ENCODE measurements around the gene CMTR1. TPM values are rescaled to one million over a fixed set of nuclear protein-coding genes. Genes with fewer than 3 reads are reported as not detected.
A peak's percentile ranks its signal among the peaks of the same experiment; 100 is the strongest.

Gene CMTR1
- total RNA-seq, 1 donor from 2014 or later = 28.1 TPM

DNA sequence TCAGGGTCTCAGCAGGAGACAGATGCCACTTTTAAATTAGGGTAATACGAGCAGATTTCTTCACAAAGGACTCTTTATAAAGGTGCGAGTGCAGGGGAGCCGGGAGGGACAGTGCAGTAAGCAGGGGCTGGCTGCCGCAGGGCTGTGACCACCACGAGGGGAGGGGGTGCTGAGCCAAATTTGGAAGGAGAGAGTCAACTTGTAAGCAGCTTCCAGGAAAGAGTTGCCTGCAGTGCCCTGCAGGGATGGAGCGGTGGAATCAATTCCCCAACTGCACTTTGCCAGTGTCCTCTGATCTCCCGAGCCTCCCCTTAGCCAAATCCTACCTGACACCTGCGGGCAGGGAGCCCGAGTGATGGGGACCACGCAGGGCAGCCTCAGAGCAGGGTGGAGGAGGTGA is 80.6 kb downstream of the CMTR1 start:
- peaks cover 28% of the 10 kb centered on the region for H3K27me3 Mint-ChIP-seq (ENCODE audit: low read depth)
- H3K4me1 Mint-ChIP-seq (ENCODE audit: low read depth) = peaks cover 21% of the 10 kb centered on the region
- H3K27ac Mint-ChIP-seq (ENCODE audit: unreplicated experiment) = peak overlapping the region; percentile 7
- no peak overlapping the region for H3K4me3 Mint-ChIP-seq (ENCODE audit: unreplicated experiment)
- H3K9me3 Mint-ChIP-seq (ENCODE audit: low read depth) = no peaks in the 10 kb centered on the region
- TF ChIP-seq, protein P1, sequence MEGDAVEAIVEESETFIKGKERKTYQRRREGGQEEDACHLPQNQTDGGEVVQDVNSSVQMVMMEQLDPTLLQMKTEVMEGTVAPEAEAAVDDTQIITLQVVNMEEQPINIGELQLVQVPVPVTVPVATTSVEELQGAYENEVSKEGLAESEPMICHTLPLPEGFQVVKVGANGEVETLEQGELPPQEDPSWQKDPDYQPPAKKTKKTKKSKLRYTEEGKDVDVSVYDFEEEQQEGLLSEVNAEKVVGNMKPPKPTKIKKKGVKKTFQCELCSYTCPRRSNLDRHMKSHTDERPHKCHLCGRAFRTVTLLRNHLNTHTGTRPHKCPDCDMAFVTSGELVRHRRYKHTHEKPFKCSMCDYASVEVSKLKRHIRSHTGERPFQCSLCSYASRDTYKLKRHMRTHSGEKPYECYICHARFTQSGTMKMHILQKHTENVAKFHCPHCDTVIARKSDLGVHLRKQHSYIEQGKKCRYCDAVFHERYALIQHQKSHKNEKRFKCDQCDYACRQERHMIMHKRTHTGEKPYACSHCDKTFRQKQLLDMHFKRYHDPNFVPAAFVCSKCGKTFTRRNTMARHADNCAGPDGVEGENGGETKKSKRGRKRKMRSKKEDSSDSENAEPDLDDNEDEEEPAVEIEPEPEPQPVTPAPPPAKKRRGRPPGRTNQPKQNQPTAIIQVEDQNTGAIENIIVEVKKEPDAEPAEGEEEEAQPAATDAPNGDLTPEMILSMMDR (IDR thresholded peaks at IDR 0.05) = no peak
- peak; percentile 38 for DNase-seq (ENCODE audit: low spot score)
- no peaks in the 10 kb centered on the region for H3K36me3 Mint-ChIP-seq (ENCODE audit: low read depth)

DNA sequence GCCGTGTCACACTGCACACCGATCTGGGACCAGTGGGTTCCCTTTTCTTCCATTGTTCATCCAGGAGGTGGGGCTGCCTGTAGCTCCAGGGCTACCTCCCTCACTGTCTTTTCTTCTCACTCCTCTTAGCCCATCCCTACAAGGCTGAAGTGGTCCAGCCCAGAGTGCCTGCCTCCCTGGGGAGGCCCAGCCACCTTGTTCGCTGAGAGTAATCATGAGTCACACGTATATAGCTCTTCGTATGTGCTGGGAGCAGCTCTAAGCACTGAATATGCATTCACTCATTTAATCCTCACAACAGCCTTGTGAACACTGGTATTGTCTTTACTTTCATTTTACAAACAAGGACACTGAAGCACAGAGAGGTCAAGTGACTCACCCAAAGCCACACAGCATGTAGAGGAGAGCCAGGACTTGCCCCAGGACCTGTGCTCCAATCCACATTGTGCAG is 81.3 kb downstream of the CMTR1 start:
- DNase-seq (ENCODE audit: low spot score) = peak; percentile 19
- Mint-ChIP-seq H3K27ac (ENCODE audit: unreplicated experiment) (no peak overlapping the region), H3K4me3 (ENCODE audit: unreplicated experiment) (no peak overlapping the region), H3K4me1 (ENCODE audit: low read depth) (peaks cover 21% of the 10 kb centered on the region), H3K27me3 (ENCODE audit: low read depth) (peaks cover 28% of the 10 kb centered on the region), H3K9me3 (ENCODE audit: low read depth) (peaks cover 4% of the 10 kb centered on the region), H3K36me3 (ENCODE audit: low read depth) (no peaks in the 10 kb centered on the region)
- TF ChIP-seq, protein P1 (IDR thresholded peaks at IDR 0.05) = no peak

DNA sequence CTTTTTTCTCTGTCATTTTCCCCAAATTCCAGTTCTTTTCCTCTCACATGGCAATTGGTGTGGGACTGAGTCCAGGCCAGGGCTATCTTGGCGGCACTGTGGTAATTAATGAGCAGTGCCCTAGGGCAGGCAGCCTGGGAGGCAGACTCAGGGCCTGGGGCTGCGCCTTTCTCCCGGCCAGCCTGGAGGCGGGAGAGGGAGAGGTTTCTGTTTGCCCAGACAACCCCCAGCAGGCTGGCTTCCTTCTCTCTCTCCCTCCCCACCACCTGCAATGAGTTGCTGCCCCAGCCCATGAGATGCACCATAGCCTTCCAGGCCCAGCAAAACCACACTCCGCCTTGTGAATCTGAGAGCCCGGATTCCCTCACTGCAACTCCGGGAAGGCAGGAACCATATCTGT is 81.8 kb downstream of the CMTR1 start:
- TF ChIP-seq, protein P1 (IDR thresholded peaks at IDR 0.05) = no peak
- H3K36me3 Mint-ChIP-seq (ENCODE audit: low read depth) = no peaks in the 10 kb centered on the region
- peaks cover 21% of the 10 kb centered on the region for H3K4me1 Mint-ChIP-seq (ENCODE audit: low read depth)

DNA sequence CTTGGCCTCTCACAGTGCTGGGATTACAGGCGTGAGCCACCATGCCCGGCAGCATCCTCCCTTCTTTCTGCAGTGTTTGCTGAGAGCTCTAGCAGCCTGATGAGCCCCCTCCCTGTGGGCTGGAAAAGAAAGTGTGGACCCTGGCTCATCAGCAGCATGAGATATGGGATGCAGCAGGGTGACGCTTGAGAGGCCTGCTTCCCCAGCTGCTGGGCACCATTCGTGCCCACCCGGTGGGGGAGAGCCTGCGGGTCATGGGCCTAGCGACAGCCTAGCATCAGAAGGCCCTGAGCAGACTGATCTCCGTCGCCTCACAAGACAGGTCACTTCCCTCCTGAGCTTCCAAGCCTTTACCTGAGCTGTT is 82.7 kb downstream of the CMTR1 start:
- H3K4me3 Mint-ChIP-seq (ENCODE audit: unreplicated experiment) = no peak overlapping the region
- H3K36me3 Mint-ChIP-seq (ENCODE audit: low read depth) = no peaks in the 10 kb centered on the region
- TF ChIP-seq, protein P1 (IDR thresholded peaks at IDR 0.05) = no peak
- peaks cover 6% of the 10 kb centered on the region for H3K9me3 Mint-ChIP-seq (ENCODE audit: low read depth)
- peaks cover 28% of the 10 kb centered on the region for H3K27me3 Mint-ChIP-seq (ENCODE audit: low read depth)
- H3K27ac Mint-ChIP-seq (ENCODE audit: unreplicated experiment) = no peak overlapping the region
- peak; percentile 47 for DNase-seq (ENCODE audit: low spot score)
- peaks cover 21% of the 10 kb centered on the region for H3K4me1 Mint-ChIP-seq (ENCODE audit: low read depth)

More for the DNA sequence above, 81.8 kb downstream of the CMTR1 start:
- no peak overlapping the region for H3K27ac Mint-ChIP-seq (ENCODE audit: unreplicated experiment)
- H3K27me3 Mint-ChIP-seq (ENCODE audit: low read depth) = peaks cover 28% of the 10 kb centered on the region
- peak; percentile 57 for DNase-seq (ENCODE audit: low spot score)
- H3K4me3 Mint-ChIP-seq (ENCODE audit: unreplicated experiment) = no peak overlapping the region
- H3K9me3 Mint-ChIP-seq (ENCODE audit: low read depth) = peaks cover 6% of the 10 kb centered on the region

DNA sequence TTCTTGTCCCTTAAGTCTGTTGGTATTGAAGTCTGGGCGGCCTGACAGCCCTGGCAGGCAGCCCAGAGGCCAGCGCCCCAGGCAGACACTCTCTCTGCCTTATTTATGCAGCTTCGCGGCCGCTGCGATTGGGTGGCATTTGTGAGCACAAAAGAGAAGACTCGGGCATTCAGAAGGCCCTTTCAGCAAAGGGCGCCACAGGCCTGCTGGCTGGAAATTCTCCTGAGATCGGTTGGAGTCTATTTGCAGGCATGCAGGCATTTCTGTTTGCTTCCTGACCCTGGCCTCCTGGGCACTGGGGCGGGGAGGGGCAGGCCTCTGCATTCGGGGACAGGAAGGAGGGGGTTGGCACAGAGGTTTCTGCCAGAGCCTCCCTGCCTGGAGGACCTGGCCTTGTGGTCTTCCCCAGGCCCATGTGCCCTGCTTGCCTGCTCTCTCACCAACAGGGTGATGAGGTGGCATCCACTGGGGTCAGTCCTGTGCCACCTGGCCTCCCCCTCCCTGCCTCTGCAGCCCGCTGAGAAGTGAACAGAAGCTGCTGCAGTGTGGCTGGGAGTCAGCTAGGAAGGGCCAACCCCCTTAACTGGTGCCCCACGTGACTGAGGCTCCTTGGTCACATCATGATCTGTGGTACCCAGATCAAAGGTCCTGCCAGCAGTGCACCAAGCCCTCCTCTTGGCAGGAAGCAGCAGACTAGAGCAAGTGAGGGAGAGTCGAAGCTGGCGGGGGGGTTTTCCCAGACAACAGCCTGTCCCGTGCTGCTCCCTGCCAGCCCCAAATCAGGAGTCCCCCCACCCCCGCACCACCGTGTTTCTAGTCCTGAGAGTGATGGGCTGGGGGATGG is 83.3 kb downstream of the CMTR1 start:
- H3K4me3 Mint-ChIP-seq (ENCODE audit: unreplicated experiment) = no peak overlapping the region
- peak; percentile 73 for DNase-seq (ENCODE audit: low spot score)
- peaks cover 21% of the 10 kb centered on the region for H3K4me1 Mint-ChIP-seq (ENCODE audit: low read depth)
- H3K27me3 Mint-ChIP-seq (ENCODE audit: low read depth) = peaks cover 28% of the 10 kb centered on the region
- H3K9me3 Mint-ChIP-seq (ENCODE audit: low read depth) = peaks cover 6% of the 10 kb centered on the region
- TF ChIP-seq, protein P1 (IDR thresholded peaks at IDR 0.05) = no peak
- no peaks in the 10 kb centered on the region for H3K36me3 Mint-ChIP-seq (ENCODE audit: low read depth)
- no peak overlapping the region for H3K27ac Mint-ChIP-seq (ENCODE audit: unreplicated experiment)

All from chondrocyte (in vitro differentiated cells).